GM21576 (cell line): ENCODE measurements around the gene INPP5D.
"Not testable (repeated sequence)": the region's sequence is repeated elsewhere in the genome, so short reads cannot be mapped to it uniquely, and the experiment has no call there.

Source experiments
- ATAC-seq: cut with Tn5 transposase; IDR thresholded peaks from one replicate; pipeline ENCODE4 v1.9.1; 2021; ENCODE audit warnings: mild to moderate bottlenecking, moderate library complexity; ENCODE audit not compliant: unreplicated experiment

INPP5D gene

DNA sequence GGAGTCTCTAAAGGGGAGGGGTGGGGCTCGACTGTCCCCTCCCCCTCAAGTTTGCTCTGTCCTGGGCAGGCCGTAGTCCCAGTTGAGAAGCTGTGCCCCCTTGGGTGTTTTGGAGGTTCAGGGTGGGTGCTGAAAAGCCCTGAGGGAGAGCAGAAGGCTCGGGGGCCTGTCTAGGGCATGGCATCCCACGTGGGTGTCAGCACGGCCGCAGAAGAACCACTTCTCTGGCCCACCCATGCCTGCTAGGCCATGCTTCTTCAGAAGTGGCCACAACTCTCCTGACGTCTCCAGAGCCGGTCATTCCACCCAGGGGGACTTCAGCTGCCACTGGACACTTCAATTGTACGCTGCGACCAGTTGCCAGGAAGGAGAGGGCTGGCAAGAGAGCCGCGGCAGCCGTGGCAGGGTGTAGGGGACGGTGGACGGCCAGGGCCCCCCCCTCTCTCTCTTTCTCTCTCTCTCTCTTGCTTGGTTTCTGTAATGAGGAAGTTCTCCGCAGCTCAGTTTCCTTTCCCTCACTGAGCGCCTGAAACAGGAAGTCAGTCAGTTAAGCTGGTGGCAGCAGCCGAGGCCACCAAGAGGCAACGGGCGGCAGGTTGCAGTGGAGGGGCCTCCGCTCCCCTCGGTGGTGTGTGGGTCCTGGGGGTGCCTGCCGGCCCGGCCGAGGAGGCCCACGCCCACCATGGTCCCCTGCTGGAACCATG, at the start of gene INPP5D:
Gene INPP5D, plus strand, starts transcription at position 546 of the 704 bp plus-strand sequence. Its CDS starts 137 bp downstream, at position 683.
- ATAC-seq: peak; percentile 39

DNA sequence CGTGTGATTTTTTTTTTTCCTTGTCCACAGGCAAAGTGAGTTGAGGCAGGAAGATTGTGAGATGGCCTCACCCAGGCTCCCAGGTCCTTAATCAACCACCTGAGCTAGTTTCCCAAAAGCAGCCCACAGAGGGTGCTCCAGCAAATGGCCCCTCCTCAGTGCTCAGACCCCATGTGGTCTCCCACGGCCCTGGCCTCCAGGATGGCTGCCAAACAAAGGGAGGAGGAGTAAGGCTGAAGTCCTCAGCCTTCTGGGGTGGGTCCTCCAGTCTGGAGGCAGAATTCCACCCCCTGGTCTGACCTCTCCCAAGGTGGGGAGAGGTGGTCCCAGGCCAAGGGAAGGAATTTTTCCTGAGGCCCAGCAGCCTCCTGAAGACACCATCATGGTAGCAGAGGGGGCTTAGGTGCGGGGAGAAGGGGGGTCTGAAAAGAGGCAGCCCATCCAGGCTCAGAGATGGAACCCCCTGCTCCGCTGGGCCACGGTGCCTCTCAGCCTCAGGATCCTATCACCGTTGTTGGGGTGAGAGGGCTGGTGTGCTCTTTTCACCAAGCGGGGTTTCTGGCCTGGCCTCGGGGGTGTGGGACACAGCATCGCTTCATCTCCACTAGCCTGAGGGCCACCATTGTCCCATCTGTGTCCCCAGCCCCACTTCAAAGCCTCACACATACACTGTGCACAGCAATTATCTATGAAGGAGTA, 49.4 kb upstream of the INPP5D start:
- no peak for ATAC-seq

DNA sequence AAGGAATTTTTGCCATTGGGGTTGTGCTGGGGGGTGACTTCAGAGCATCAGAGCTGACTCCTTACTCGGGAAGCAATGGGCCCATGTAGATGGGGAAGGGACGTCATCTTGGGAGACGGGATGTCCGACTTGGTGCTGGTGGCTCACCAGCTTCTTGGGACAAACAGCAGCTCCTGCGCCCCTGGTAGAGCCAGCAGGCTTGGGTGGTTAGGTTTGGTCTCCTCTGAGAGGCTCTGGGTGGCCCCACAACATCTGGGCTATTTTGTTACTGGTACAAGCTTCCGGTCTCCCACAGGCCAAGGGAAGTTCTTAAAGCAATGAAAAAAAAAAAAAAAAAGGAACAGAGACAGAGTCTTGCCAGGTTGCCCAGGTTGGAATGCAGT, 48.9 kb upstream of the INPP5D start:
- no peak for ATAC-seq

DNA sequence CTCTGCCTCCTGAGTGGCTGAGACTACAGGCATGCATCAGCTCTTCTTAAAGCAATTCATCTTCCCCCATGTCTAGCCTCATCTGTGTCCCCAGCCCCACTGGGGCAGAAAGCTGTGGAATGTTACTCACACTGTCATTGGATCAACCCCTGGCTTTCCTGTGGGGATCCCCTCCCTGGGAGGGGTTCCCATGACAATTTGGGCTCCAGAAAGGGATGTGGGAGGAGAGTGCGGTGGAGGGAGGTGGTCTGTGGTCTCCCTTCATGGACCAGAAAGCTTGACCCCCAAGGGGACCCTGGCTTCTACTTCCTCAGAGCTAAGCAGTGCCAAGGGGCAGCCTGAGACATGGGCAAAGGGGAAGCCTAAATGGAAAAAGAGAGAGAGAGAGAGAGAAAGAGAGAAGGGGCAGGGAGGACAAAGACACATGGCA, 48.4 kb upstream of the INPP5D start:
- ATAC-seq: no peak

DNA sequence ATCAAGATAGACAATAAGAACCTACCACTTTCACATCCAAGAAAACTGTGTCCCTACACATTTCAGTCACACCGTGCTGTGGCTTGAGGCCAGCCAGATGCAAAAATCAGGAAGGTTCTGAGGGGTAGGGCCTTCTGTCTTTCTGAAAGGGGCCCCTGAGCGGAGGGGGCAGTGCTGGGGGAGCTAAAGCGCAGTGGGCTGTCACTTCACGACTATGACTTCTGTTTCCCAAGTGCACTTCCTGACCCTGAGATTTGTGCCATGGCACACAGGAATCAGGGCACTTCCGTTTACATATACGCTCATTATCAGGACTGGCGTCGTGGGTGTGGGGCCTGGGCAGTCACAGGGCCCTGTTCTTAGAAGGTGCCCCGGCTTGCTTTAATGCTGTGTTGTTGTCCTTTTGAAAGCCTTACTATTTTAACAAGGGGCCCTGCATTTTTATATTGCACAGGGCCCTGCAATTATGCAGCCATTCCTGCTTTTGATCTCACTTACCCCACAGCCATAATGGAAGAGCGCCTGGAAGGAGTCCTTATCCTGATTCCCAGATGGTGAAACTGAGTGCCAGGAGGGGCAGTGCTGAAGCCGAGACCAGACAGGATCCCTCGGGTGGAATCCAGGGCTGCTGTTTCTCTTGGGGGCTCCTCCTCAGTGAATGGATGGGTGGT, 47.7 kb upstream of the INPP5D start:
- ATAC-seq: no peak

DNA sequence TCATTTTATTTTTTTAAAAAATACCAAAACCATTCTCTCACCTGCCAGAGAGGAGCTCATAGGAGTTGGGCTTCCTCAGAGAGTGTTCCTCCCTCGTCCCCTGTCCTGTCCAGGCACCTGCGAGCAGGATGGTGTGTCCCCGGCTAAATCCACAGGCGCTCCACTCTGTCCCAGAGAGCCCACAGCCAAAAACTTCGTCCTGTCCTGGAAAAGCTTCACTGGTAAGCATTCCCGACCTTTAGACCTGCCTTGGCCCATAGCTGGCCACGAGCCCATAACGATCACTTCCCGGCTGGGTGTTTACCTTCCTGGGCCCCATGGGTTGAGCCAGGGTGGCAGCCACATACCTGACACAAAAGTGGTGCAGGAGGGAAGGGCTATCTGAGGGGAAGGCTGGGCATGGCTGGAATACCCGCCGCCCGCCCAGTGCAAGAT, 47.1 kb upstream of the INPP5D start, which contains the start of gene NGEF:
Gene NGEF, minus strand, starts transcription at position 230 of the 435 bp plus-strand sequence. CDS start 38,366 bp downstream, outside the sequence.
- no peak for ATAC-seq

DNA sequence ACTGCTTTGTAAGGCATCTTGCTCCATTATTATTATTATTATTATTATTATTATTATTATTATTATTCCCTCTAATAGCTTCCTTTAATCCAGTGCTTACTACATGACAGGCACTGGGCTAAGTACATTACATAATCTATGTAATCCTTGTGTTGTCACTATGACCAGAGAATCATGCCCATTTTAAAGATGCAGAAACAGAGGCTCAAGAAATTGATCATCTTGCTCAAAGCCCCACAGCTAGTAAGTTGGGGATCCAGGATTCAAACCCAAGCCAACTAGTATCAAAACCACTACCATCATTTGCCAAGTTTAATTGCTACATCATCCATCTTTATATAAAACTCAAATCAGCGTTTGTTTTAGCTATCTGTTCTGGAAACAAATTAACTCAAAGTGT, 46.5 kb upstream of the INPP5D start:
- ATAC-seq: no peak

DNA sequence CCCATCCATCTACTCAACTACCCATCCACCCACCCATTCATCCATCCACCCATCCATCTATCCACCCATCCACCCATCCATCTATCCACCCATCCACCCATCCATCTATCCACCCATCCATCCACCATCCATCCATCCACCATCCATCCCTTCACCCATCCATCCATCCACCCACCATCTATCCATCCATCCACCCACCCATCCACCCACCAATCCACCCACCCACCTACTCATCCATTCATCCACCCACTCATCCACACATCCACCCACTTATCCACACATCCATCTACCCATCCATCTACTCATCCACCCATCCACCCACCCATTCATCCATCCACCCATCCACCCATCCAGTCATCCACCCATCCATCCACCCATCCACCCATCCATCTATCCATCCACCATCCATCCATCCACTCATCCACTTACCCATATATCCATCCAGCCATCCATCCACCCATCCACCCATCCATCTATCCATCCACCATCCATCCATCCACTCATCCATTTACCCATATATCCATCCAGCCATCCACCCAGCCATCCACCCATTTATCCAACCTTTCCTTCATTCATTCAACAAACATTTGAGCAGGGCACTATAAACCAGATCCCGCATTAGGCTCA, 45.0 kb upstream of the INPP5D start:
- no peak for ATAC-seq

DNA sequence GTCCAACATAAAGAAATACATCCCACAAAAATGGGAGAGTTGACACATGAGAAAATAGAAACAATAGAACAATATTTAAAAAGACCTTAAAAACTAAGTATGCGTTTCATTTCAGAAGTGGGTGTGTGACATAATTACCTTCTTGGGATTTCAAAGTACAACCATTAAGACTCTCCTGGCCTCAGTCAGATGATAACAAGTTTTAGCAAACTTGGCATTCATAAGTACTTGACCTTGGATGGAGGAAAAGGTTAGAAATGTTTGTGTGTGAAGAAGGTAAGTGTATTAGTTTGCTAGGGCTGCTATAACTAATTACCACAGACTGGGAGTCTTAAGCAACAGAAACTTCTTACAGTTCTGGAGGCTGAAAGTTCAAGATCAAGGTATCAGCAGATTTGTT, 42.2 kb upstream of the INPP5D start:
- ATAC-seq: no peak

DNA sequence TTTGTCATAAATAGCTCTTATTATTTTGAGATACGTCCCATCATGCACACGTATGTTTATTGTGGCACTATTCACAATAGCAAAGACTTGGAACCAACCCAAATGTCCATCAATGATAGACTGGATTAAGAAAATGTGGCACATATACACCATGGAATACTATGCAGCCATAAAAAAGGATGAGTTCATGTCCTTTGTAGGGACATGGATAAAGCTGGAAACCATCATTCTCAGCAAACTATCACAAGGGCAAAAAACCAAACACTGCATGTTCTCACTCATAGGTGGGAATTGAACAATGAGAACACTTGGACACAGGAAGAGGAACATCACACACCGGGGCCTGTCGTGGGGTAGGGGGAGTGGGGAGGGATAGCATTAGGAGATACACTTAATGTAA, 40.5 kb upstream of the INPP5D start:
- ATAC-seq: not testable (repeated sequence)

DNA sequence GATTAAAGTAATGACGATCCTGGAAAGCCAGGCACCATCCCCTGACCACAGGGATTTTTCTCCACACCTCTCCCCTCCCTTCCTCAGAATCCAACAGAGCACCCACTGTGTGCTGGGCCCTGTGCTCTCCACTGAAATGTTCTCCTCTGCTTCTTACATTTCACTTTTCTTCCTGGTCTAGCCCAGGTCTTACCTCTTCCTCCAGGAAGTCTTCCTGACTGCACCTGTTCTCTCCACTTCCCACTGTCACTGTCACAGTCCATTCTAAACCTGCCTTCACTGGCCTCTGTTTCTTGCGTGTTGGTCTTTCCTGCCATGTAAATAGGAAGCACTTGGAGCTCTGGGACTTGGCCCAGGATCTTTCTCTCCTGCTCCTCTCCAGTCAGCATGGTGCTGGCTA, 39.7 kb upstream of the INPP5D start:
- ATAC-seq: no peak

DNA sequence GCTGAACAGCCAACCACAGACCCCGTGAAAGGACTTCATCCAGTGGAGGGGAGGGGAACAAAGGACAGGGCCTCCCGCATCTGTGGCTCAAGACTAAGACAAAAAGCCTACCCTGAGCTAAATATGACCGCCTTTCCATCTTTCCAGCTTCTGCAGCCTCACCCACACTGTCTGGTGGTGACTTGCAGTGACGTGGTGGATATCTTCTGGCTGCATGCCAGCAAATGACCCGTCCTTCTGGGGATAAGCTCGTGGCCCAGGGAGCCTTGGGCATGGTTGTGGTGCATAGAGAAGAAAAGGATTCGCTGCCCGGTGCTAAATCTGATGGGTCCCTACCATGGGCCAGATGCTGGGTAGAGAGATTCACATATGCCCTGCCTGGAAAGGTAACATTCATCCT, 38.4 kb upstream of the INPP5D start:
- no peak for ATAC-seq

DNA sequence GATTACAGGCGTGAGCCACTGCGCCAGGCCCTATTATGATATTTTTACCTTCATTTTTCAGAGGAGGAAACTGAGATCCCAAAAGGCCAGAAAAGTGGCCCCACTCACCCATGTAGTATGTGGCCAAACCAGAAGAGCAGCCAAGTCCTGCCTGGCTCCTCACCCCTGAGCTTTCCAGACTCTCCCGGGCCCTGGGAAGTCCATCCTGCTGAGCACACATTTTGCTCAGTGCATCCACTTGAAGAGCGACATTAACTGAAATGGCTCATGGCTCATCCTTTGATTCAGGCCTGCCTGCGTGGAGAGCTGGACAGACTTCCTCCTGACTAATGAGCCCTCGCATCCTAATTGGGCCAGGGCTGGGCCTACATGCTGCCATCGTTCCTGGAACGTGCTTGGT, 37.6 kb upstream of the INPP5D start:
- ATAC-seq: no peak

DNA sequence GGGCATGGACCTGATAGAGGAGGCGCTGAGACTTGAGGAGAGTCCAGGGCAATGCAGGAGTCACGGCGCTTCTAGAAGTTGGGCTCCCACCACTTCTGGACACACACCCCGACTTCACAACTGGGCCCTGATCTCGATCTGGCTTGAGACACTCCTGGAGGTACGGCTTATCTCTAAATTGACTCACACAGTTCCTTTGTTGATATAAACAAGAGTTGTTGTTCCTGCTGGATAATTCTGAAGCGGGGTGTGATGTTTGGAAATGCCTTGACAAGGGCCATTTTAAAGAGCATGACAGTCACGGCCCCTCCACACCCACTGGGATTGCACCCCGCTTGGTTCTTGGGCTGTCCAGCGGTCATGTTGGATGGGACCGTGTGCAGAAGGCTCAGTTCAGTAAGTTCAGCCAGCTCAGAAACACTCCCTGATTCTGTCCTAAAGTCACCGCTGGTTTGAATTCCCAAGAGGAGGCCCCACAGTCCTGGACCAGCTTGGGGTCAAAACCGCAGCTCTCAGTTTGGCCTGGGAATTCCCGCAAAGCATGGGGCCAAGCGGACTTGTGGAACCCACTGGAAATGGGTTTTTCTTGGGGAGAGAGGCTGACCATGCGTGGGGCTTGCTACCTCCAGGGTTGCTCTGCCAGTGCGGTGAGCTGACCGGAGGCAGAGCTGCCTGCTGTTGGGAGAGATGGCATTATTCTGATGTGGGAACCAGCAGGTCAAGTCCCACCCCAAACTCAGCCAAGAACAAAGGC, 37.0 kb upstream of the INPP5D start:
- no peak for ATAC-seq

DNA sequence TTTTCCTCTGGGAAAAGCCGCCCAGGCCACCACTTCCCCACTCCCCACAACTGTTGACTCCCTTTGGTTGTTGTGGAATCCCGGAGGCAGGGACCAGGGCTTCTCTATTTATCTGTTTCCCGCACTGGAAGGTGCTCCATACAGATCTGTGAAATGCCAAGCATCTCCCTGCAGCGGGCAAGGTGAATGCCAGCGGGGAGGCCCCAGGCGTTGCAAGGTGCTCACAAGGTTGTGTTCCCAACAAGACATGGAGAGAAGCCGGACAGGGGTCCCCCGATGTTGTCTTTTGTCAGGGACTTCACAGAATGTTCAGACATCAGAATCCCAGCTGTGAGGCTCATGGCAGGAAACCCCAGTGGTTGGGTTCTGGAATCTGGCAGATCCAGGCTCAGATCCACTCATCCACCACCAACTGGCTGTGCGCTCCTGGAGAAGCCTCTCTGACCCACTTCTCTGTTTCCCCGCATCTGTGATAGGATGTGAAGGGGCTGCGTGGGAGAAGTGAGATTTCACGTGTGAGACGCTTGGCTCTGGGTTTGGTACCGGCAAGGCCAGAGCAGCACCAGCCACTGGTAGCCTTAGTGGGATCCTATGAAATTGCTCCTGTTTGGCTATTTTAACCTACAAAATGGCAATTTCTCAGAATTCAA, 36.3 kb upstream of the INPP5D start:
- ATAC-seq: no peak

DNA sequence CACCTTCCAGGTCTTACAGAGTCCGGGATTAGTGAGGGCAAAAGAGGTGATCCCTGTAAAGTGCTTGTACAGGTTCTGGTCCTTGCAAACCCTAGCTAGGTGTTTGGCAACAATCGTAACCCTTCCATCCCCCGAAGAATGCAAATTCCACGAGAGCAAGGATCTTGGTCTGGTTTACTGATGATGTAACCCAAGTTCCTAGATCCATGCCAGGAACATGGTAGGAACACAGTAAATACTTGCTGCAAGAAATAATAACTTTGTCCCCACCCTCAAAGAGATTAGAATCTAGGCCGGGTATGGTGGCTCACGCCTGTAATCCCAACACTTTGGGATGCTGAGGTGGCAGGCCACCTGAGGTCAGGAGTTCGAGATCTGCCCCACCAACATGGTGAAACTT, 34.4 kb upstream of the INPP5D start:
- no peak for ATAC-seq

DNA sequence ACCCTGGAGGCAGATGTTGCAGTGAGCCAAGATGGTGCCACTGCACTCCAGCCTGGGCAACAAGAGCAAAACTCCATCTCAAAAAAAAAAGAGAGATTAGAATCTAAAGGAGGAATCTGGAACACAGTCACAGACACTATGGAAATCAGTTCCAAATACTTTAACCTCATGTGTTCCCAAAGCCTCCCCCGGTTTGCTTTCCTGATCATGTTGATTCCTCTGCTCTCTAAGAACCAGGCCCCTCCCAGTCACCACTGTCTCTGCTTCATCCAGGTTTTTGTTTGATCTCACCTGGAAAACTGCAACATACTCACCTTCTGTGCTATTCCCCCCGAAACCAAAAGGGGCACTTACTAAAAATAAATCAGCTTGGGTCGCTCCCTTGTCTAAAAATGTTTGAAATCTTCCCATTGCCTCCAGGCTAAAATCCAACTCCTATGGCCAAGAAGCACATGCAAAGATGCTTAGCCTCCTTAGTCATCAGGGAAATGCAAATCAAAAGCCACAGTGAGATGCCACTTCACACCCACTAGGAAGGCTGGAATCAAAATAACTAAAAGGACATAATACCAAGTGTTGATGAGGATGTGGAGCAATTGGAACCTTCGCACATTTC, 33.8 kb upstream of the INPP5D start:
- no peak for ATAC-seq

DNA sequence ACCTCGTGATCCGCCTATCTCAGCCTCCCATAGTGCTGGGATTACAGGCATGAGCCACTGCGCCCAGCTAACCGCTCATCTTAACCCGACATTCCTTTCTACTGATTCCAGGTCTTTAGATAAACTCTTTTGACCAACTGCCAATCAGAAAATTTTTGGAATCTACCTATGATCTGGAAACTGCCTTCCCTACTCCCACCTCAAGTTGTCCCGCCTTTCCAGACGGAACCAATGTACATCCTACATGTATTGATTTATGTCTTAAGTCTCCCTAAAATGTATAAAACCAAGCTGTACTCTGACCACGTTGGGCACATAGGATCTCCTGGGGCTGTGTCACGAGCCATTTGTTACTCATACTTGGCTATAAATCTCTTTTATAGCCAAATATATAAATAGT, 30.8 kb upstream of the INPP5D start:
- no peak for ATAC-seq

DNA sequence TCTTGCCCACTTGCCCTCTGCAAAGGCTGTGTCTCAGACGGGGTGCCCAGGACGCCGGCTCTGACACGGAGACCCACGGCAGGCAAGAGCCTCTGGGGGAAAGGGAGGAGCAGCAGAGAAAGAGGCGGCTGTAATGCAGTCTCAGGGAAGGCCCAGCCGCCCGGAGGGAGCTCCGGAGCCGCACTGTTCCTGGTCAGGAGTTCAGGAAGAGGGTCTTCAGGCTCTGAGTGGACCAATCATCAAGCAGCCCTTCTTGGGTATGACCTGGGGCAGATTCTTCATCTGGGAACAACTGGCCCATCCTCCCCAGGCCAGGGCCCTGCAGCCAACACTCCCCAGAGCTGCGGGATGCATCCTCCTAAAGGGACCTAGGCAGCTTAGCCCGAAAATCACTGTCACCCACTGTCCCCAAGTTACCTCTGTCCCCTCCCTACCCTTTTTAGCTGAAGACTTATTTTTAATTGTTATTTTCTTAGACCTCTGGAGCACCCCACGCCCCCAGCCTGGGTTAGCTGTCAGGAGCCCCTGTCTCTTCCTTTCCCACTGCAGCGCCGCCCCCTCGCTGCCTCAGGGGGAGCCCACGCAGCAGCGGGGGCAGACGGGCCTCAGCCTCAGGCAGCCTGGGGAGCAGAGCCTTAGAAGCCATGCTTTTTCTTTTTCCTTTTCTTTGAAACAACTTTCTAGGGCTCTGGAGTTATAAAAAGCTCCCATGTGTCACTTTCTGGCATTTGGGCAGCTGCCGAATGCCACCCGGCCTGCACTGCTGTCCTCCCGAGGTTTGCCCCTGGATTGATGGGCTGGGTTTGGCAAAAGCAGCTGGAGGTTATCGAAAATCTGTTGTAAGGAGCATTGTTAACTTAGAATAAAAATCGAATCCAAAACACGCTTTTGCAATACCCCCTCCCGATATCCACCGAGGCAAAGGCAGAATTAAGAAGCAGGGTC, 28.3 kb upstream of the INPP5D start:
- ATAC-seq: no peak
